GM12865 (cell line): ENCODE data around the gene RNF222.

Source experiments
- DNase-seq: peaks from one replicate; pipeline ENCODE4 v3.0.0; 2010; ENCODE audit warnings: low read depth
- H3K4me3 ChIP-seq: 2 replicates; pipeline ENCODE4 v1.5.1; 2011; ENCODE audit warnings: mild to moderate bottlenecking, low read depth, low read length, control low read depth
- TF ChIP-seq, protein P1 (sequence below): IDR thresholded peaks from 2 replicates; pipeline ENCODE4 v1.5.1; 2011; ENCODE audit warnings: low read length, control low read depth, low read depth, inconsistent platforms; ENCODE audit not compliant: insufficient read depth; ENCODE audit errors: missing control alignments

The RNF222 gene

DNA sequence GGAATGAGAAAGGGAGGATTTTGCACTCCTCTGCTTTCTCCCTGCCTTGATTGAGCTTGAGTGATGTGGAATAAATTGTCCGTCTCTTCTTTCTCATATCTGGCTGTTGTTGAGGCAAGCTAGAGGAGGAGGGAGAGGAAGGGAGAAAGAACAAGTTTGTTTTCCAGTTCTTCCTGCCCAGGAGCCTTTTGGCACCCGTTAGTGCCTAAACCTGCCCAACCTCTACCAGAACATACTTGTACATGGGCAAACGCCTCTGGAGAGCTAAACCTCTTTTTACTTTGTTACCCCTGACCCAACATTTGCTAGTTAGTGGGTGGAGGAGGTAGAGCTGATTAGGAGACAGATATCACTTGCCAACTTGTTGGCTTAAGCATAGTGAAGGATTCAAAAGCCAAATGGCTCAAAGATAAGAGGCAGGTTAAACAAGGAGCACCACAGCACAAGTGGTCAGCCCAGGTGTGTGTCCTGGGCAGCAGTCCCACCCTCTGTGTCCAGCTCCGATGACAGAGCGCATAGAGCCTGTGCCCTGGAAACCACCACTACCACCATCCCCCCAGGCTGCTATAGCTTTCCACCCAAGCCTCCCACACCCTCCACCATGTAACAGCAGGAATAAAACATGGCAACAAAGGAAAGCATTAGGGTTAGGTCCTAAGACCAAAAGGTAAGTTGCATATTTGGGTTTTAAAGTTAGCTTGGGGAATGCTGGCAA is 51.5 kb downstream of the RNF222 start:
- TF ChIP-seq, protein P1, sequence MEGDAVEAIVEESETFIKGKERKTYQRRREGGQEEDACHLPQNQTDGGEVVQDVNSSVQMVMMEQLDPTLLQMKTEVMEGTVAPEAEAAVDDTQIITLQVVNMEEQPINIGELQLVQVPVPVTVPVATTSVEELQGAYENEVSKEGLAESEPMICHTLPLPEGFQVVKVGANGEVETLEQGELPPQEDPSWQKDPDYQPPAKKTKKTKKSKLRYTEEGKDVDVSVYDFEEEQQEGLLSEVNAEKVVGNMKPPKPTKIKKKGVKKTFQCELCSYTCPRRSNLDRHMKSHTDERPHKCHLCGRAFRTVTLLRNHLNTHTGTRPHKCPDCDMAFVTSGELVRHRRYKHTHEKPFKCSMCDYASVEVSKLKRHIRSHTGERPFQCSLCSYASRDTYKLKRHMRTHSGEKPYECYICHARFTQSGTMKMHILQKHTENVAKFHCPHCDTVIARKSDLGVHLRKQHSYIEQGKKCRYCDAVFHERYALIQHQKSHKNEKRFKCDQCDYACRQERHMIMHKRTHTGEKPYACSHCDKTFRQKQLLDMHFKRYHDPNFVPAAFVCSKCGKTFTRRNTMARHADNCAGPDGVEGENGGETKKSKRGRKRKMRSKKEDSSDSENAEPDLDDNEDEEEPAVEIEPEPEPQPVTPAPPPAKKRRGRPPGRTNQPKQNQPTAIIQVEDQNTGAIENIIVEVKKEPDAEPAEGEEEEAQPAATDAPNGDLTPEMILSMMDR = no peak
- no peak for DNase-seq
- H3K4me3 ChIP-seq = no peak overlapping the region

DNA sequence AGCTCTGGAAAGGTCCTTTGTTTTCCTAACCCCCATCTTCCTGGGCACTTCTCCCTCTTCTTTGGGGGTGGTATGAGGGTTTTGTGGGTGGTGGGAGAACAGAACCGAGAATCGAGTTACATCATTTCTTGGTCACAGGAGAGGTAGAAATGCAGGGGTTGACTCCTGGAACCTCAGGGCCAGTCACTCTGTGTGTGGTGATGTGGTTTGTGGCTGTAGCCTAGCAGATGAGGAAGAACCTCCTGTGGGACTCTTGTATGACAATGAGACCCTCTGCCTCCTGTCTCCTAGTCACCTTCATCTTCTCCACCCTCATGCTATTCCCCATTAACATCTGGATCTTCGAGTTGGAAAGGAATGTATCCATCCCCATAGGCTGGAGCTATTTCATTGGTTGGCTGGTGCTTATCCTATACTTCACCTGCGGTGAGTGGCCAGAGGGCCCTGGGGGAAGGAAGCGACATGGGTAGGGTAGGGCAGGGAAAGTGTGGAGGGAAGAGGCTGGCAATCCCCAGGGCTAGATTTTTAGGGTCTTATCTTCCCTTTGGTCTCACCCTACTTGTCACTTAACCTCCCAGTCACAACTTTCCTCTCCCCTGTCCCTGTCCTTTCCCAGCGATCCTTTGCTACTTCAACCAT is 52.5 kb downstream of the RNF222 start:
- TF ChIP-seq, protein P1 = no peak
- no peak overlapping the region for H3K4me3 ChIP-seq
- no peak for DNase-seq

DNA sequence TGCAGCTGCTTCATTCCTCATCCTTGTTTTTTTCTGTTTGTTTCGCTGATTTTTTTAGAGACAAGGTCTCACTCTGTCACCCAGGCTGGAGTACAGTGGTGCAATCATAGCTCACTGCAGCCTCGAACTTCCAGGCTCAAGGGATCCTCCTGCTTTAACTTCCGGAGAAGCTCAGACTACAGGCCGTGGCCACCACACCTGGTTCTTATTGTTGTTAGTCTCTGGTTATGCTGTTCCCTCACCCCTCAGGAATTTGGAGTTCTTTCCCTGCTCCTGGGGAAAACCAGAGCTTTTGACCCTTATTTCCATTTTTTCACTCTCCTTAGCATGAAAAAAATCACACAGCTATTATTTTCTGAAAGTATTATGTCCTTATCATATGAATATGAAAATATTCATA is 56.2 kb downstream of the RNF222 start:
- no peak for DNase-seq
- TF ChIP-seq, protein P1 = no peak
- H3K4me3 ChIP-seq = no peak overlapping the region
